ENCODE data around the gene ZNF160. TPM values are rescaled to one million over a fixed set of nuclear protein-coding genes. Genes with fewer than 3 reads are reported as not detected.

Gene ZNF160
- total and polyA plus RNA-seq, 2 of the 8 experiments (the other 6 are each of a cell fraction or from before 2014, with no cell fraction given), result 15.8 to 31.2 TPM

- TF ChIP-seq CHD7 (IDR thresholded peaks at IDR 0.05; ENCODE audit: insufficient replicate concordance, low read length), result no peak
- TF ChIP-seq SIRT6 (IDR thresholded peaks at IDR 0.05; ENCODE audit: low read length), result no peak
- TF ChIP-seq E2F6 (IDR thresholded peaks at IDR 0.05), result no peak
- no peak for TF ChIP-seq CBX5 (IDR thresholded peaks at IDR 0.05; ENCODE audit: low read depth, low read length)
Observed at GRCh38 chr19:53037101-53038097, 65.8 kb downstream of the ZNF160 start (continued).

Data from H1 (cell line).